Measurements from ENCODE around the gene RELN. TPM values are rescaled to one million over a fixed set of nuclear protein-coding genes. Genes with fewer than 3 reads are reported as not detected.

Gene RELN
- total and polyA plus RNA-seq, 10 of the 15 experiments (the other 5 are each of a cell fraction or from before 2014, with no cell fraction given): 0.11 to 0.21 TPM; not detected in 8

DNA sequence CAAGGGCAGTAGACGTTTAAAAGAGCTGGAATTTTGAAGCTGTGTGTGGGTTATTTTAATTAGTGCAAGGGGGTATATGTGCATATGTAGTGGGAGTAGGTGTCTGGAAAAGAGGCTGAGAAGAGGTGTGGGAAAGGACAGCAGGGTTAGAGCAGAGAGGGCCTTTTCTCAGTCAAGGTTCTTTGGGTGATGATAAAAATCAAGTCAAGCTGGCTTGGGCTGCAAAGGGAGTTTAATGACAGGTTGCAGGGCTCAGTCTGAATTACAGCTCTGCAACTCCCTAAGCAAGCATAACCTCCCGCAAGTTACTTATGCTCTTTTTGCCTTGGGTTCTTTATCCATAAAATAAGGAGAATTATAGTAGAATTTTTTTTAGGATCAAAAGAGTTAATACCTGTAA, 83.5 kb downstream of the RELN start (continued):
- no peak for TF ChIP-seq ZBTB33 (IDR thresholded peaks at IDR 0.05)
- no peak for TF ChIP-seq CHD1 (IDR thresholded peaks at IDR 0.05; ENCODE audit: low read depth, low read length)

GRCh38 chr7:103902917-103903316, 86.5 kb downstream of the RELN start:
- in situ Hi-C loops (cut with MboI): no loop called here
- Histone ChIP-seq H3K9ac (ENCODE audit: control insufficient read depth, insufficient read depth, low read length) (no peak overlapping the region), H3K4me1 (ENCODE audit: control insufficient read depth, insufficient read depth, low read length) (no peaks in the 10 kb centered on the region), H3K27me3 (replicated peaks in 1 of 2; ENCODE audit: control insufficient read depth in 2 of 2, insufficient read depth in 2 of 2, low read length in 1 of 2) (no peaks in the 10 kb centered on the region; a peak in 1 of 4 replicates), H3K79me2 (ENCODE audit: control insufficient read depth, insufficient read depth, low read length) (no peaks in the 10 kb centered on the region), H3K9me3 (replicated peaks; ENCODE audit: control insufficient read depth, insufficient read depth, low read length) (no peaks in the 10 kb centered on the region), H3K27ac (ENCODE audit: control insufficient read depth, insufficient read depth) (no peak overlapping the region), H3K4me3 (no peak overlapping the region), H3K4me2 (ENCODE audit: control insufficient read depth, insufficient read depth) (no peak overlapping the region), H2AFZ (ENCODE audit: control insufficient read depth, low read depth, low read length) (no peak overlapping the region), H3K36me3 (ENCODE audit: control insufficient read depth in 2 of 2, insufficient read depth in 2 of 2, low read length in 1 of 2) (no peaks in the 10 kb centered on the region), H4K20me1 (ENCODE audit: control insufficient read depth, insufficient read depth) (no peaks in the 10 kb centered on the region)
- no peak for DNase-seq (ENCODE audit: low read depth, low spot score)
- ChIA-PET CTCF (no interaction called here), RAD21 (ENCODE audit: unreplicated experiment) (no interaction called here), SMC1A (ENCODE audit: uncharacterized antibody, unreplicated experiment) (no interaction called here), POLR2A (no interaction called here)
- WGBS (ENCODE audit: insufficient coverage, insufficient replicate concordance, low lambda C conversion rate, missing lambda C conversion rate): 0% methylated on average over 3 of the region's 3 CpGs
- BruUV-seq (replicated peaks): no TSS peak
- FAIRE-seq: no peak
- no peak for ATAC-seq
- TF ChIP-seq ZNF384 (IDR thresholded peaks at IDR 0.05; ENCODE audit: borderline replicate concordance, low read depth, low read length): no peak
- no peak for TF ChIP-seq KLF5 (IDR thresholded peaks at IDR 0.05; ENCODE audit: partially characterized antibody)
- TF ChIP-seq EED (IDR thresholded peaks at IDR 0.05; ENCODE audit: low read depth): no peak
- no peak for TF ChIP-seq ZNF207 (IDR thresholded peaks at IDR 0.05; ENCODE audit: borderline replicate concordance)
- no peak for TF ChIP-seq CHD1 (IDR thresholded peaks at IDR 0.05; ENCODE audit: low read depth, low read length)
- TF ChIP-seq KDM1A (IDR thresholded peaks at IDR 0.05; ENCODE audit: borderline replicate concordance): no peak
- no peak for TF ChIP-seq BMI1 (IDR thresholded peaks at IDR 0.05; ENCODE audit: borderline replicate concordance)
- TF ChIP-seq, protein P1, sequence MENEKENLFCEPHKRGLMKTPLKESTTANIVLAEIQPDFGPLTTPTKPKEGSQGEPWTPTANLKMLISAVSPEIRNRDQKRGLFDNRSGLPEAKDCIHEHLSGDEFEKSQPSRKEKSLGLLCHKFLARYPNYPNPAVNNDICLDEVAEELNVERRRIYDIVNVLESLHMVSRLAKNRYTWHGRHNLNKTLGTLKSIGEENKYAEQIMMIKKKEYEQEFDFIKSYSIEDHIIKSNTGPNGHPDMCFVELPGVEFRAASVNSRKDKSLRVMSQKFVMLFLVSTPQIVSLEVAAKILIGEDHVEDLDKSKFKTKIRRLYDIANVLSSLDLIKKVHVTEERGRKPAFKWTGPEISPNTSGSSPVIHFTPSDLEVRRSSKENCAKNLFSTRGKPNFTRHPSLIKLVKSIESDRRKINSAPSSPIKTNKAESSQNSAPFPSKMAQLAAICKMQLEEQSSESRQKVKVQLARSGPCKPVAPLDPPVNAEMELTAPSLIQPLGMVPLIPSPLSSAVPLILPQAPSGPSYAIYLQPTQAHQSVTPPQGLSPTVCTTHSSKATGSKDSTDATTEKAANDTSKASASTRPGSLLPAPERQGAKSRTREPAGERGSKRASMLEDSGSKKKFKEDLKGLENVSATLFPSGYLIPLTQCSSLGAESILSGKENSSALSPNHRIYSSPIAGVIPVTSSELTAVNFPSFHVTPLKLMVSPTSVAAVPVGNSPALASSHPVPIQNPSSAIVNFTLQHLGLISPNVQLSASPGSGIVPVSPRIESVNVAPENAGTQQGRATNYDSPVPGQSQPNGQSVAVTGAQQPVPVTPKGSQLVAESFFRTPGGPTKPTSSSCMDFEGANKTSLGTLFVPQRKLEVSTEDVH (IDR thresholded peaks at IDR 0.05; ENCODE audit: low read depth, partially characterized antibody): no peak
- TF ChIP-seq NFYB (IDR thresholded peaks at IDR 0.05; ENCODE audit: insufficient read depth, low read depth, low read length): no peak
- no peak for TF ChIP-seq SPI1 (IDR thresholded peaks at IDR 0.05; ENCODE audit: borderline replicate concordance, insufficient read depth, low read depth, low read length)
- TF ChIP-seq BCL11A (IDR thresholded peaks at IDR 0.05; ENCODE audit: low read depth, low read length): no peak
- TF ChIP-seq POLR2AphosphoS5 (IDR thresholded peaks at IDR 0.05; ENCODE audit: low read length): no peak
- no peak for TF ChIP-seq ZNF274 (IDR thresholded peaks at IDR 0.05; ENCODE audit: insufficient read depth, insufficient read length)
- TF ChIP-seq GATAD2B (conservative IDR thresholded peaks at IDR 0.05; ENCODE audit: low read depth): no peak
- no peak for TF ChIP-seq SMARCA5 (IDR thresholded peaks at IDR 0.05)
- TF ChIP-seq RELA (IDR thresholded peaks at IDR 0.05; ENCODE audit: borderline replicate concordance, partially characterized antibody): no peak
- intact Hi-C loops (cut with micrococcal nuclease; ENCODE audit: unreplicated experiment): no loop called here

Data from GM12878 (cell line).